Sigmoid colon (tissue), 4 donors: ENCODE data around the gene PIH1D2.

Experiments used
- EP300 ChIP-seq, 4 donors: sonication (generic); formaldehyde crosslinking; IDR thresholded peaks; one replicate each; pipeline ENCODE4 v1.6.1; 2017; ENCODE audit warnings: antibody characterized with exemption in 4 of 4
- POLR2AphosphoS5 ChIP-seq, 4 donors: sonication (generic); formaldehyde crosslinking; IDR thresholded peaks; one replicate each; pipeline ENCODE4 v1.6.1; 2017; ENCODE audit warnings: antibody characterized with exemption in 4 of 4
- TF ChIP-seq, protein P1 (sequence below), 4 experiments: fragments of 450-650 bp in 3 of 4; fragments of 200-600 bp in 1 of 4; IDR thresholded peaks; one replicate each; pipeline ENCODE4 v1.5.1; 2016 to 2019; ENCODE audit warnings: antibody characterized with exemption in 4 of 4, mild to moderate bottlenecking in 3 of 4, moderate library complexity in 2 of 4

DNA sequence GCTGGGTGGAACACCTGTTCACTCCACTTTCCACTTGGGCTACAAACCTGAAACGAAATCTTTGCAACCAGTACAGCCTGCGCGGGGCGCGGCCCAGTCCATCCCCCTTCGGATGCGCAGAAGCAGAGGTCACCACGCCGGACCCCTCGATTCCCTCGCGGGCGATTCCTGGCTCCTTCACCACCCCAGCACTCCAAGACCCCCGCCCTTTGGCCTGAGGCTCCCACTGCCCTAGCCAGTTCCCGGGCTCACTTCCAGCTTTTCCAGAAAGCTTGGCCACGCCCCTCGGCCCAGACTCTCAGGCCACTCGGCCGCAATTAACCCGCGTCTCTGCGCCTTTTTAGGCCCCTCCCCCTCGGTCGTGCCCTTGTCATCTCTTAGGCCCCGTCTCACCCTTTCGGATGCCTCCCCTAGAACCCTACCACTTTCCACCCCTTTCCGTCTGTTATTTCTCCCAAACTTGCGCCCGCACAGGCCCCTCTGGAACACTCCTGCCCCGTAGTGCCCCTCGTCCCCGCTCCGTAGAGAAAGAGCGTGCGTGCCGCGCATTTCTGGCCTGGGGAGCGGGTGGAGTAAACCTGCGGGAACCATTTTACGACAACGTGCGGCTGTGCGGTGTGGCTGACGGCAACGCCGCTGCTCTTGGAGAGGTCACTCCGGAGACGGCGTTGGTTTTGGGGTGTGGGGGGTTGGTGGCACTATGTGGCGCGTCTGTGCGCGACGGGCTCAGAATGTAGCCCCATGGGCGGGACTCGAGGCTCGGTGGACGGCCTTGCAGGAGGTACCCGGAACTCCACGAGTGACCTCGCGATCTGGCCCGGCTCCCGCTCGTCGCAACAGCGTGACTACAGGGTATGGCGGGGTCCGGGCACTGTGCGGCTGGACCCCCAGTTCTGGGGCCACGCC, 48.8 kb downstream of the PIH1D2 start, which contains the start of gene DLAT:
- peak; percentile 42 to 83 (median 72) for TF ChIP-seq POLR2AphosphoS5 (IDR thresholded peaks at IDR 0.05)
- TF ChIP-seq, protein P1, sequence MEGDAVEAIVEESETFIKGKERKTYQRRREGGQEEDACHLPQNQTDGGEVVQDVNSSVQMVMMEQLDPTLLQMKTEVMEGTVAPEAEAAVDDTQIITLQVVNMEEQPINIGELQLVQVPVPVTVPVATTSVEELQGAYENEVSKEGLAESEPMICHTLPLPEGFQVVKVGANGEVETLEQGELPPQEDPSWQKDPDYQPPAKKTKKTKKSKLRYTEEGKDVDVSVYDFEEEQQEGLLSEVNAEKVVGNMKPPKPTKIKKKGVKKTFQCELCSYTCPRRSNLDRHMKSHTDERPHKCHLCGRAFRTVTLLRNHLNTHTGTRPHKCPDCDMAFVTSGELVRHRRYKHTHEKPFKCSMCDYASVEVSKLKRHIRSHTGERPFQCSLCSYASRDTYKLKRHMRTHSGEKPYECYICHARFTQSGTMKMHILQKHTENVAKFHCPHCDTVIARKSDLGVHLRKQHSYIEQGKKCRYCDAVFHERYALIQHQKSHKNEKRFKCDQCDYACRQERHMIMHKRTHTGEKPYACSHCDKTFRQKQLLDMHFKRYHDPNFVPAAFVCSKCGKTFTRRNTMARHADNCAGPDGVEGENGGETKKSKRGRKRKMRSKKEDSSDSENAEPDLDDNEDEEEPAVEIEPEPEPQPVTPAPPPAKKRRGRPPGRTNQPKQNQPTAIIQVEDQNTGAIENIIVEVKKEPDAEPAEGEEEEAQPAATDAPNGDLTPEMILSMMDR (IDR thresholded peaks at IDR 0.05), result no peak
- TF ChIP-seq EP300 (IDR thresholded peaks at IDR 0.05), result no peak
